Umbilical cord (tissue), 2 donors: Measurements from ENCODE around the gene SLC49A3. TPM values are rescaled to one million over a fixed set of nuclear protein-coding genes. Genes with fewer than 3 reads are reported as not detected.
"Not testable (repeated sequence)": the region's sequence is repeated elsewhere in the genome, so short reads cannot be mapped to it uniquely, and the experiment has no call there.

Experiments
- DNase-seq: peaks from one replicate; pipeline ENCODE4 v3.0.0-alpha.2; 2015; ENCODE audit warnings: low spot score
- total RNA-seq: library from RNA; depleted of rRNA; stranded (reverse); fragments of >200 nt; gene quantifications from one replicate; pipeline ENCODE4 v1.2.3, GENCODE V29; 2014; ENCODE audit warnings: low replicate concordance; ENCODE audit not compliant: insufficient read depth

The SLC49A3 gene
- total RNA-seq, 1 donor from 2014 or later: 3.6 TPM

DNA sequence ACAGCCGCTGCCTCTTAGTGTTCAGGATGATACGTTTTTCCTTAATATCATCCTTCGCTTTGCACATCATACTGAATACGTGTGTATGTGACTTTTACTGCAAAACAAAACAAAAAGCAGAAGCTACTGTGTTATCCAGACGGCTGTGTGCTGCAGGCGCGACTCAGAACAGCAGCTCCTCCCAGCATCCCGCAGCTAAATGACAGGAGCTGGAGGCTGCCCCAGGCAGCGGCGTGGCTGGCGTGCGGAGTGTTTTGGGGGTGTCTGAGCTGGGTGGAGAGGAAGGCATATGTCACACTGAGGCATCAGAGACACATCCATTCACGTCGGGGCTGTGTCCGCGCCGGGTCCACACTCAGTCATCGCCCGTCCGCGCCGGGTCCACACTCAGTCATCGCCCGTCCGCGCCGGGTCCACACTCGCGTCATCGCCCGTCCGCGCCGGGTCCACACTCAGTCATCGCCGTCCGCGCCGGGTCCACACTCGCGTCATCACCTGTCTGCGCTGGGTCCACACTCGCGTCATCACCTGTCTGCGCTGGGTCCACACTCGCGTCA, 33.3 kb upstream of the SLC49A3 start:
- no peak for DNase-seq

DNA sequence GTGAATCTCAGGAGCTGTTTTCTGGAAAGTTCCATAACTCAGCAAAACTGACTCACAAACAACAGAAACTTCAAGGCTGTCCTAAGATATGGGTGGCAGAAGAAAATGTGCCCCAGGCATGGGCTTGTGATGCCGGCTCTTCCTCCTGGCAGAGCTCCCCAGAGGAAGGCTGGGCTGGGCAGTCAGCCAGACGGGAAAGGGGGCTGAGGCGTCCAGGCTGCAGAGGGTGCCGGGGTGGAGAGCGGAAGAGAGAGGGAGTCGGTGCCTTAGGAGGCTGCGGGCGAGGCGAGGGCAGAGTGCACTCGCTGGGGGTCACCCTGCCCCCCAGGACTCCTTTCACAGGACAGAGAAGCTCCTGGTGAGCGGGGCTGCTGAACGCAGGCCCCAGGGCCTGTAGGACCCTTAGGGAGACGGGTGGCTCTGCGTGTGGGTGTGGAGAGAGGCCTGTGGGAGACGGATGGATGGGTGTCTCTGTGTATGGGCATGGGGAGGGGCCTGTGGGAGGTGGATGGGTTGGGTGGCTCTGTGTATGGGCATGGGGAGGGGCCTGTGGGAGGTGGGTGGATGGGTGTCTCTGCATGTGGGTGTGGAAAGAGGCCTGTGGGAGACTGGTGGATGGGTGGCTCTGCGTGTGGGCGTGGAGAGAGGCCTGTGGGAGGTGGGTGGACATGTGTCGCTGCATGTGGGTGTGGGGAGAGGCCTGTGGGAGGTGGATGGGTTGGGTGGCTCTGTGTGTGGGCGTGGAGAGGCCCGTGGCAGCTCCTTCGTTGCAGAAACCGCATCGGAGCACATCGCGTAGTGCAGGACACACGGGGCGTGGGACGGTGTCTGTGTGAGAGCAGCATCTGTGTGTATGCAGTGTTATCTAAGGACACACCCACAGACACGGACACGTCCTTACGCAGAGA, 32.6 kb upstream of the SLC49A3 start:
- peak; percentile 44 for DNase-seq

DNA sequence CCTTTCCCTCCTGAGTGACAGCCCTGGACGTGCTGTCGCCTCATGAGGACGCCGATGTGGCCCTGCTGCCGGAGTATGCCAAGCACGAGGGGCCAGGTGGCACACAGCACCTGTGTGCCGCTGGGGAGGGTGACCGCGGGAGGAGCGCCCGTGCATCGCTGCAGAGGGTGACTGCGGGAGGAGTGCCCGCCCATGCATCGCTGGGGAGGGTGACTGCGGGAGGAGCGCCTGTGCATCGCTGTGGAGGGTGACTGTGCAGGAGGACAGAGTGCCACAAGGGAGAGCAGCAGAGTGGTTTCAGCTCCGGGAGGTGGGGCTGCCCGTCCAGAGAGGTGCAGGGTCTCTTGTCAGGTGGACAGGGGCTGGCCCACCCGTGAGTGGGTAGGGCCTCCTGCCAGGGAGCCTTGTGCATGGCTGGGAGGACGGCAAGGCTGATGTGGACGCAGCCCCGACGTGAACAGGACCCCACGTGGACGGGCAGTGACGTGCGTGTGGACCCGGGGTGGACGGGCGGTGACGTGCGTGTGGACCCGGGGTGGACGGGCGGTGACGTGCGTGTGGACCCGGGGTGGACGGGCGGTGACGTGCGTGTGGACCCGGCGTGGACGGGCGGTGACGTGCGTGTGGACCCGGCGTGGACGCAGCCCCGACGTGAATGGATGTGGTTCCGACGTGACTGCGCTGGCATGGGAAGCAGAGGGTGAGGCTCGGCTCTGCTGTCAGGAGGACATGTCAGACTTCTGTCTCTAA, 31.3 kb upstream of the SLC49A3 start:
- DNase-seq: no peak

DNA sequence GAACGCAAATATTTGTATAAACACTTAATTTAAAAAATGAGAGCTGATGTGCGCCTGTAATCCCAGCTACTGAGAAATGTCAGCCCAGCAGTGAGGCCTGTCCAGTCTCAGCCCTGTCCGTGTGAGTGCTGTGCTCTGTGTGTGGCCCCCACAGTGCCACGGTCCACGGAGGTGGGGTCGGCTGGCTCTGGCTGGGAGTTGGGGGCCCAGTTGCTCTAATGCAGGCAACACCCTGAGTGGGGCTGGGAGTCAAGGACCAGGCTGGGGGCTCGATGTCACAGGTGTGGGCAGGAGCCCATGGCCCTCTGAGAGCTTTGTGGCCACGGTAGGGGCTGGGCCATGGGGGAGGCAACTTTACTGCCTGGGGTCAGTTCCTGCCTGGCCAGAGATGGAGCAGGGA, 29.5 kb upstream of the SLC49A3 start:
- DNase-seq: no peak

DNA sequence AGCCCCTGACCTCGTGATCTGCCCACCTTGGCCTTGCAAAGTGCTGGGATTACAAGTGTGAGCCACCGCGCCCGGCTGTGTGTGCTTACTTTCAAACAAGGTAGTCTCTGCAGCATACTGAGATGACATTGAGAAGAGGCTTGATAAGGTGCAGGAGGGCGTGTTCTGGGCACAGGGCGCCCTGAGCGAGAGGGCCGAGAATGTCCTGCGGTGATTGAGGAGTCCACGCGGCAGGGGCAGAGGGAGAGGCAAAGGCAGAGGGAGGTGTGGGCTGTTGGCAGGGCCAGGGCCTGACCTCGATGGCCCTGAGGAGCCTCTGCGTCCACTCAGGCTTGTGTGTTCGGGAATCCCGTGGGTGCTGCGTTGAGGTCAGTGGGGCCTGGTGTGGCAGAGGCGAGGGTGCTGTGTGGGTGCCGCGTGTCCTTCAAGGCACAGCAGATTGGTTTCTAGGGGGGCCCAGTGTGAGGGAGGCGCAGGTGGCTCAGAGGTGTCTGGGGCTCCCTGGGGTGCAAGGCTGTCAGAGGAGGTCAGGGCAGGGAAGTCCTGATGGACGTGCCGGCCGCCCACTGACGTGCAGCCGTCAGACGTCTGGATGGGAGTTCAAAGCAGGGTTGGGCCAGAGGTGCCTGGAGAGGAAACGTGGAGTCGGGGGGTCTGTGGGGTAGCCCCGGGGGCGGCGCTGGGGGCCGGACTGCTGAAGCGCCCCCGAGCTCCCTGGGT, 28.8 kb upstream of the SLC49A3 start:
- no peak for DNase-seq

DNA sequence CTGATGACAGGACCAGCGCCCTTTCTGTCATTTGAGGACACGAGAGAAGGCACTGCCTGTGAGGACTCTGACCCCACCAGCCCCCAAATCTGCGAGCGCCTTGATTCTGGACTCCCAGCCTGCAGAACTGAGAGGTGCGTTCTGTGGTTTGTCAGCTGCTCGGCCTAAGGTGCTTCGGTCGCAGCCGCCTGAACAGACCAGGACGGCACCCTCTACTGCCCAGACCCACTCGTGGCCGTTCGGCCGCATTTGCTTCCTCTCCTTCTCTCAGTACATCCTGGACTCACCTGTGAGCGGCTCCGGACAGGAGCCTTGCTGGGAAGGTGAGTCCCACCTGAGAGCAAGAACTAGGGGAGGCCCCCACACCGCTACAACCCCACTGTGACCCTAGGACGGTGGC, 25.1 kb upstream of the SLC49A3 start:
- no peak for DNase-seq

DNA sequence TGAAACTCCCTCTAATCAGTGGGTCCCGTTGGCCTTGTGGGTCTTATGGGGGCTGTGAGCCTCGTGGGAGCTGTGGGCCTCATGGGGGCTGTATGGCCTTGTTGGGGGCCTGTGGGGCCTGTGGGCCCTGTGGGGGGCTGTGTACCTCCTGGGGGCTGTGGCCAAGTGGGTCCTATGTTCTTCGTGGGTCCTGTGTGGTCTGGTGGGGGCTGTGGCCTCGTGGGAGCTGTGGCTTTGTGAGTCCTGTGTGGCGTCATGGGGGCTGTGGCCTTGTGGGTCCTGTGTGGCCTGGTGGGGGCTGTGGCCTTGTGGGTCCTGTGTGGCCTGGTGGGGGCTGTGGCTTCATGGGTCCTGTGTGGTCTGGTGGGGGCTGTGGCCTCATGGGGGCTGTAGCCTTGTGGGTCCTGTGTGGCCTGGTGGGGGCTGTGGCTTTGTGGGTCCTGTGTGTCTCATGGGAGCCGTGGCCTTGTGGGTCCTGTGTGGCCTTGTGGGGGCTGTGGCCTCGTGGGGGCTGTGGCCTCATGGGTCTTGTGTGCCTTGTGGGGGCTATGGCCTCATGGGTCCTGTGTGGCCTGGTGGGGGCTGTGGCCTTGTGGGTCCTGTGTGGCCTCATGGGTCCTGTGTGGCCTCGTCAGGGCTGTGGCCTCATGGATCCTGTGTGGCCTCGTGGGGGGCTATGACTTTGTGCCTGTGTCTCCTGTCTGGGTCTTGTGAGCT, 24.1 kb upstream of the SLC49A3 start:
- no peak for DNase-seq

DNA sequence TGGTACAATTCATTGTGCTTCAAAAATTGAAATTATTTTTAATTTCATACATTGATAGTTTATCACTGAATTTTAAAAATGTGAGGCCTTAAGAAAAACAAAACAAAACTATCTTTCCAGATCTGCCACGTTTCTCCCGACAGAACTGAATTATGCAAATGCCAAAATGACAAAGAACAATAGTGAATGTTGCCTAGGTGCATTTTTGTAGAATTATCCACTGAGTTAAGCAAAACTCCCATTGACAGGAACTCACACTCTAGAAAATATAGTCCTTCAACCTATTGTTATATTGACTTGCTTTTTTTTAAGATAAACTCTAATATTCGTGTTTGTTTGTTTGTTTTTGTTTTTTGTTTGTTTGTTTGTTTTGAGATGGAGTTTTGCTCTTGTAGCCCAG, 23.1 kb upstream of the SLC49A3 start:
- no peak for DNase-seq

DNA sequence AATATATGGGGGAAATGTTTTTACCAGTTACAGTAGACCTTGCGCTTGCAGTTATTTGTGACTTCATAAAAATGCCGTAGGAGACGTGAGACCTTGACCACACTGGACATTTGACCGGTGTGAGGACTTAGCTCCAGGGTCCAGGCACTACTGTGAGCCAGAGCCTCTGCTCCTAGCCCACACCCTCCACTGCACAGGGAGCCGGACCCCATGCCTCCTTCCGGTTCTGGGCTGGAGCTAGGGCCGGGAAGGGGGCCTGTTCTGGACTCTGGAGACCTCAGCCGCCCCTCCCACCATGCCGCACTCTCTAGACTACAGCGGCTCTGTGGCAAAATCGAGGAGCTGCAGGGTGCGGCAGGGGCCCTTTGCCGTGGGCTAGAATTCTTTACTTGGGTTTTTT, 22.0 kb upstream of the SLC49A3 start:
- no peak for DNase-seq

DNA sequence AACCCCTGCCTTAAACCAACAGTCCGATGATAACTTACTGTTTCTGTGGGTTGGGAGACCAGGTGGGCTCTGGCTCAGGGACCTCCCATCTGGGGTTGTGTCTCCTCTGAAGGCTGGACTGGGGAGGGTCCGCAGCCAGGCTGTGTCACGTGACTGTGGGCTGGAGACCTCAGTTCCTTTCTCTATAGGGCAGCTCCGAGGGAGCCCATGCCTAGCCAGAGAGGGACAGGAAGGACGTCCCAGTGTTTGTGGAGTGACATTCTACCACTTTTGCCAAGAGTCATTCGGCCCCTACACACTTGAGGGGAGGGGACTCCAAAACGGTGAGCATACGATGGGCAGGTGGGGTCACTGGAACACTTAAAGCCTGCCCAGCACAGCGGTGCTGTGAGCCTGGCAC, 21.2 kb upstream of the SLC49A3 start:
- no peak for DNase-seq

DNA sequence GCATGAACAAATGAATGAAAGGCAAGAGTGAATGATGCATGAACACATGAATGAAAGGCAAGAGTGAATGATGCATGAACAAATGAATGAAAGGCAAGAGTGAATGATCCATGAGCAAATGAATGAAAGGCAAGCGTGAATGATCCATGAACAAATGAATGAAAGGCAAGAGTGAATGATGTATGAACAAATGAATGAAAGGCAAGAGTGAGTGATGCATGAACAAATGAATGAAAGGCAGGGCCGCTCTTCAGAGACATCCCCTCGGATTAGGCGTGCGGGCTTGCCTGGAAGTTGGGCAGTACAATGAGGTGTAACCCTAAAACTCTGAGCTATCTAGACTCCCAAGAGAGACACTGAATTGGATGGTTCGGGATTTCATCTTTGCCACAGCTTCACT, 20.4 kb upstream of the SLC49A3 start:
- DNase-seq: no peak

DNA sequence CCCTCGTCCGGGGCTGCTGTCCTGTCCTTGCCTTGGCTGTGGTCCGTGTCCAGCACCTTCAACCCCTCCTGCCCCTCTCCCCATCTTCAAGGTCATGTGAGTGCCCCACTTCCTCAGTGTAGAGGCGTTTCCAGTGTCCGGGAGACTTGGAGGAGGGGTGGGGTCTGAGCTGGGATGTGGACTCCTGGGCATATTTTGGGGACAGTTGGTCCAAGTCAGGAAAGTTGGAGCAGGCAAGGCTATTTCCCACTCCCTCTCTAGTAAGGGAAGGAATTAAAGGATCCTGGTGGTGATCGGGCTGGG, 19.6 kb upstream of the SLC49A3 start:
- no peak for DNase-seq

DNA sequence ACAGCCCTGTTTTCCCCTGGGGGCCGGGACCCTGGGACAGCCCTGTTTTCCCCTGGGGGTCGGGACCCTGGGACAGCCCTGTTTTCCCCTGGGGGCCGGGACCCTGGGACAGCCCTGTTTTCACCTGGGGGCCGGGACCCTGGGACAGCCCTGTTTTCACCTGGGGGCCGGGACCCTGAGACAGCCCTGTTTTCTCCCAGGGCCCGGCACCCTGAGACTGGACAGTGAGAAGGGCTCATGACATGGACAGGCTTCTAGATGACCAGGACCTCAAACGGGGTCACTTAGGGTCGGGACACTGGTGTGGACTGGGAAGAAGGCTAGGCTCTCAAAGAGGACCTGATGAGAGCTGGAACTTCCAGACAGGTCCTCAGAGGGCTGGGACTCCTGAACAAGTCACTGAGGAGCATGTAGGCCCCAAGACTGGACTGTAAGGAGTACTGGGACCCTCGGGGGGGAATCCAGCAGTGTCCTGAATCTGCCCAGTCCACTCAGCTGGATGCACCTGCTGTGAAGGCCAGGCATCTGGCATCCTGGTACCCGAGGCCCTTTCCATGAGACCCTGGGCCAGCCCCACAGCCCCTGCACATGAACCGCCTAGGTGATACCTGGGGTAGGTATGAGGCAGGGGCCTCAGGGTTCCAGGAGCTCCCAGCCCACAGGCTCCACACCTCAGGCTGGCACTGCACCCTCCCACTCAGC, 19.1 kb upstream of the SLC49A3 start:
- DNase-seq: no peak

DNA sequence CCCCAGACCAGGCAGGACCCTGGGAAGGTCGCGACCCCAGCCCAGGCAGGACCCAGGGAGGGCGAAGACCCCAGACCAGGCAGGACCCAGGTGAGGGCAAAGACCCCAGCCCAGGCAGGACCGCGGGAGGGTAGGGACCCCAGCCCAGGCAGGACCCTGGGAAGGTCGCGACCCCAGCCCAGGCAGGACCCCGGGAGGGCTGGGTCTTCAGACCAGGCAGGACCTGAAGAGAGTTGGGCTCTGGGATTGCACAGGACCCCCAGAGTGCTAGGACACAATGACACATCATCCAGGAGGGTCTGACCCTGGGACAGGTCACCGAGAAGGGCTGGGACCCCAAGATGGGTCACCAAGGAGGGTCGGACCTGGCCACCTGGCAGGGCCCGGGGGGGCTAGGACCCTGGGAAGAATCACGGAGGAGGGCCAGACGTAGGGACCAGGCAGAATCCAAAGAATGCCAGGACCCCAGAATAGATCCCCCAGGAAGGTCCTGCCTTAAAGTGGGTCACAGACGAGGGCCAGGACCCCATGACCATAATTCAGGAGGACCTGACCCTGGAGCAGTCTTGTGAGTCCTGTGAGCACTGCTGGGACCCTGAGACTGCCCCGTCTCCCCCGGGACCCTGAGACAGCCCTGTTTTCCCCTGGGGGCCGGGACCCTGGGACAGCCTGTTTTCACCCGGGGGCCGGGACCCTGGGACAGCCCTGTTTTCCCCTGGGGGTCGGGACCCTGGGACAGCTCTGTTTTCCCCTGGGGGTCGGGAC, 18.1 kb upstream of the SLC49A3 start:
- no peak for DNase-seq

DNA sequence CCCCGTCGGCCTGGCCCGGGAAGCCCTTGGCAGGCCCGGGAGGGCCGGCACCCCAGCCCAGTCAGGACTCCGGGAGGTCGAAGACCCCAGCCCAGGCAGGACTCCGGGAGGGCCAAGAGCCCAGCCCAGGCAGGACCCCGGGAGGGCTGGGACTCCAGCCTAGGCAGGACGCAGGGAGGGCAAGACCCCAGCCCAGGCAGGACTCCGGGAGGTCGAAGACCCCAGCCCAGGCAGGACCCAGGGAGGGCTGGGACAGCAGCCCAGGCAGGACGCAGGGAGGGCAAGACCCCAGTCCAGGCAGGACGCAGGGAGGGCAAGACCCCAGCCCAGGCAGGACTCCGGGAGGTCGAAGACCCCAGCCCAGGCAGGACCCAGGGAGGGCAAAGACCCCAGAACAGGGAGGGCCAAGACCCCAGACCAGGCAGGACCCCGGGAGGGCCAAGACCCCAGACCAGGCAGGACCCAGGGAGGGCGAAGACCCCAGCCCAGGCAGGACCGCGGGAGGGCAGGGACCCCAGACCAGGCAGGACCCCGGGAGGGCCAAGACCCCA, 17.2 kb upstream of the SLC49A3 start:
- not testable (repeated sequence) for DNase-seq

DNA sequence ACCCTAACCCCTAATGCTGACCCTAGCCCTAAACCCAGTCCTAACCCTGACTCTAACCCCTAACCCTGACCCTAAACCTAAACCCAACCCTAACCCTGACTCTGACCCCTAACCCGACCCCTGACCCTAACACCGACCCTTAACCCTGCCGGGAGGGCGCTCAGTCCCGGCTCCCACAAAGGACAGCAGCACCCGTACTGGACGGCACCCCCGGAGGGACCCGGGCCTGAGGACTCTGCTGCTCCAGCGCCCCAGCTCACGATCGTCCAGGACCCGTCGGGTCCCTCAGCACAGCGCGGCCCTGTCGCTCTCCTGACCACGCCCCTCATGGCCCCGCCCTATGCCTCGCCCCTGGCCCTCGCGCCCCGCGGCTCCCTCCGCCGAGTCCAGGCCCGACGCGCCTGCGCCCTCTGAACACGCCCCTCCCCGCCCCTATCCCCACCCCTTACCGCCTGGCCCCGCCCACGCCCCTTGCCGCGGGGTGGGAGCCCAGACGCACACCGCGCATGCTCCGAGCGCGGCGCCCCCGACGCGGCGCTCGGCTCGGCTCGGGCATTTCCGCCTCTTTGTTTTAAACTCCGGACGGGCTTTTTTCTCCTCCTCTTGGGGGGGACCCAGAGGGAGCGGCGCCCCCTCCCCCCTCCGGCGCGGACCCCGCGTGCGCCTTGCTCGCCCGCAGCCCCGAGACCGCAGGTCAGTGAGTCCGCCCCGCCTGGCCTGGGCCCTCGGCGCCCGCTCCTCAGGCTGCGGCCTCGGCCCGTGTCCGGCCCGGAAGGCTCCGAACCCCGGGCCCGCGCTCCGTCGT, 16.5 kb upstream of the SLC49A3 start, which contains the start of gene PCGF3:
PCGF3 (plus strand) TSS at position 555 of the 805 bp plus-strand sequence. CDS start 27,849 bp downstream, outside the sequence.
- DNase-seq: peak; percentile 97

DNA sequence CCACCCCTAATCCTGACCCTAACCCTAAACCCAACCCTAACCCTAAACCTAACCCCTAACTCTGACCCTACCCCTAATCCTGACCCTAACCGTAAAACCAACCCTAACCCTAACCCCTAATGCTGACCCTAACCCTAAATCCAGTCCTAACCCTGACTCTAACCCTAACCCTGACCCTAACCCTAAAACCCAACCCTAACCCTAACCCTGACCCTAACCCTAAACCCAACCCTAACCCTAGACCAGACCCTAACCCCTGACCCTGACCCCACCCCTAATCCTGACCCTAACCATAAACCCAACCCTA, 16.0 kb upstream of the SLC49A3 start:
- DNase-seq: no peak

DNA sequence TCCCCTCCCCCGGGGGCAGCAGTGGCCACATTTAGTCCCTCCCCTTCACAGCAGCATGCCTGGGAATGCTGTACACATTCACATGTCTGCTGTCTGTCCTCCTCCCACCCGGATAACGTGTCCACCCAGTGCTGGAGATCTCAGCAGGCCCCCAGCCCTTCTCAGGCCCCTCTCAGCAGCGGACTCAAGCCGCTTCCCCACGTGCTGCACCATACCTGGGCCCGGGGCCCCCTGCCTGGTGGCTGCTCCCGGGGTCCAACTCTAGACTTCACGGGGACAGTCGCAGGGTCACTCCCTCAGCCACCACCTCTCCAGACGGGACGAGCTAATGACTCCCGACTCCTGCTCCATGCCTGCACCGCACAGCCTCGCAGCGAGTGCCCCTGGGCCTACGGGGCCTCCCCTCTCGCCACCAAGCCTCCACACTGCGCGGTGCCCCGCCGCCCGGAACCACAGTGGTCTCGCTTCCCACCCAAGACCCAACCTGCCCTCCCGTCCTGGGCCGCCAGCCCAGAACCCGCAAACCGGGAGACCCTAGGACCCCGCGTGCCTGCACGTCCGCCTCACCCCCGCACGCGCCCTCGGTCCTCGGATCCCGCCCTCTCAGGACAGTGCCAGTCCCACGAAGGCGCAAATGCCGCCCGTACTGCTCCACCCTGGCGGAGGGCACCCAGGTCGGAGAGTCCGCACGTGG, 15.4 kb upstream of the SLC49A3 start:
- no peak for DNase-seq
